ENCODE results near the gene PIMREG. TPM values are rescaled to one million over a fixed set of nuclear protein-coding genes. Genes with fewer than 3 reads are reported as not detected.

PIMREG gene
- polyA plus RNA-seq, 3 donors, result 19.5 to 29.9 (median 29.4) TPM

- no peak for DNase-seq (ENCODE audit: extremely low read depth in 1 of 11, low read depth in 9 of 11, low spot score in 4 of 11)
Observed at GRCh38 chr17:6428207-6428965, 15.9 kb upstream of the PIMREG start.

GRCh38 chr17:6429266-6429665 lies 15.0 kb upstream of the PIMREG start:
- DNase-seq (ENCODE audit: extremely low read depth in 1 of 11, low read depth in 9 of 11, low spot score in 4 of 11), result no peak

- DNase-seq (ENCODE audit: extremely low read depth in 1 of 11, low read depth in 9 of 11, low spot score in 4 of 11), result no peak
Observed at GRCh38 chr17:6430769-6431168, 13.5 kb upstream of the PIMREG start.

- DNase-seq (ENCODE audit: extremely low read depth in 1 of 11, low read depth in 9 of 11, low spot score in 4 of 11), result no peak
Observed at GRCh38 chr17:6435051-6435450, 9.2 kb upstream of the PIMREG start, which contains the start of gene AIPL1. Gene AIPL1 (minus strand): TSS chr17:6435121. CDS start chr17:6435104, 17 bp downstream.

GRCh38 chr17:6435968-6436367 lies 8.3 kb upstream of the PIMREG start:
- DNase-seq (ENCODE audit: extremely low read depth in 1 of 11, low read depth in 9 of 11, low spot score in 4 of 11), result peak in 3 of 11 donors; percentile 45 to 58 (median 47)

- DNase-seq (ENCODE audit: extremely low read depth in 1 of 11, low read depth in 9 of 11, low spot score in 4 of 11), result no peak
Observed at GRCh38 chr17:6437466-6437865, 6.8 kb upstream of the PIMREG start.

- DNase-seq (ENCODE audit: extremely low read depth in 1 of 11, low read depth in 9 of 11, low spot score in 4 of 11), result no peak
Observed at GRCh38 chr17:6437956-6438355, 6.3 kb upstream of the PIMREG start.

GRCh38 chr17:6439951-6440350 lies 4.3 kb upstream of the PIMREG start:
- DNase-seq (ENCODE audit: extremely low read depth in 1 of 11, low read depth in 9 of 11, low spot score in 4 of 11), result peak in 3 of 11 donors; percentile 41 to 77 (median 67)

- DNase-seq (ENCODE audit: extremely low read depth in 1 of 11, low read depth in 9 of 11, low spot score in 4 of 11), result no peak
Observed at GRCh38 chr17:6442775-6443174, 1.5 kb upstream of the PIMREG start.

- no peak for DNase-seq (ENCODE audit: extremely low read depth in 1 of 11, low read depth in 9 of 11, low spot score in 4 of 11)
Observed at GRCh38 chr17:6444571-6445335, 498 bp downstream of the PIMREG start.

GRCh38 chr17:6446516-6447100 lies 2.4 kb downstream of the PIMREG start:
- DNase-seq (ENCODE audit: extremely low read depth in 1 of 11, low read depth in 9 of 11, low spot score in 4 of 11), result no peak

- no peak for DNase-seq (ENCODE audit: extremely low read depth in 1 of 11, low read depth in 9 of 11, low spot score in 4 of 11)
Observed at GRCh38 chr17:6448473-6448872, 4.2 kb downstream of the PIMREG start.

- no peak for DNase-seq (ENCODE audit: extremely low read depth in 1 of 11, low read depth in 9 of 11, low spot score in 4 of 11)
Observed at GRCh38 chr17:6449307-6449706, 5.1 kb downstream of the PIMREG start.

GRCh38 chr17:6450926-6451832 lies 6.9 kb downstream of the PIMREG start:
- no peak for DNase-seq (ENCODE audit: extremely low read depth in 1 of 11, low read depth in 9 of 11, low spot score in 4 of 11)

GRCh38 chr17:6452471-6453266 lies 8.4 kb downstream of the PIMREG start:
- no peak for DNase-seq (ENCODE audit: extremely low read depth in 1 of 11, low read depth in 9 of 11, low spot score in 4 of 11)

GRCh38 chr17:6453279-6454024 lies 9.2 kb downstream of the PIMREG start:
- DNase-seq (ENCODE audit: extremely low read depth in 1 of 11, low read depth in 9 of 11, low spot score in 4 of 11), result no peak

- DNase-seq (ENCODE audit: extremely low read depth in 1 of 11, low read depth in 9 of 11, low spot score in 4 of 11), result no peak
Observed at GRCh38 chr17:6454495-6455320, 10.5 kb downstream of the PIMREG start.
